GM19351 (cell line): ENCODE results near the gene CBX4.
"Not testable (repeated sequence)": the region's sequence is repeated elsewhere in the genome, so short reads cannot be mapped to it uniquely, and the experiment has no call there.

Experiments used
- ATAC-seq: cut with Tn5 transposase; IDR thresholded peaks from one replicate; pipeline ENCODE4 v1.9.1; 2021; ENCODE audit warnings: mild to moderate bottlenecking, moderate library complexity; ENCODE audit not compliant: unreplicated experiment

The CBX4 gene

GRCh38 chr17:79861413-79862216 lies 22.4 kb upstream of the CBX4 start:
- no peak for ATAC-seq

DNA sequence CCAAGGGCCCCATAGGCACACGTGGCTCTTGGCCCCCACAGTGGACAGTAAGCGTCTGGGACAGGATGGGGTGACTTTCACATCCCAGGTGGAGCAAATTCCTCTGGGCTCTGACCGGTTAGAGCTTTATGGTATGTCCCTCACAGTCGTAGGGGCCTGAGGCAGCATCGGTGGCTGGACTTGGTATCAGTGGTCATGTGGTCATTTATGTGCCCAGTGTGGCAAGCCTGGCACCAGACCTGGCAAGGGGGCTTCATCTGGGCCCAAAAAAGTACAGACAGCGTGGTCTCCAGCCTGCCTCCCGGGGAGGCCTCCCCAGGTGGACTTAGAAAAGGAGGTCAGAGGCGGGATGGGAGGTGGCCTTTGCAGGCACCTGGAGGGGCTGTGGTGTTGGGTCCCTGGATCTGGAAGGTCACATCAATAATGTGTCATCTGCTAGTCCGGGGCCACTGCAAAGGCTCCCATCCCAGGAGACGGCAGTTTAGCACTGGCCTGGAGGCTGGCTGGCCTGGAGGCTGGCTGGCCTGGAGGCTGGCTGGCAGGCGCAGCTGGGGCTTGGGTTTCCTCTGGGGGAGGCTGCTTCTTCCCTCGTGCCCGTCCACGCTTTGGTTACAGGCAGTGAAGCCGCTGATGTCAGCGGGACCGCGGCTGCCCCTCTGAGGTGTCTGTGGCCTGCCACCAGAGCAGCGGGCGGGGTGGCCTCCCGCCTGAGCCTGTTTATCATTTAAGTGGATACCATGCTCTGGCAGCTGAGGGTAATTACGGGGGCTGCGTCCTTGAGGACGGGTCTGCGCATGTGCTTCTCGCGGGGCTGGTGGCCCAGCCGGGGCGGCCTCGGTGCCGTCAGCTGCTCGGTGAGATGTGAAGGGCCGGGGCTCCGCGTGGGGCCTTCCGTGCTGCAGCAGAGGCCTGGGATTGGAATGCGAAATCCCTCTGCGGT lies 20.7 kb upstream of the CBX4 start:
- ATAC-seq: no peak

DNA sequence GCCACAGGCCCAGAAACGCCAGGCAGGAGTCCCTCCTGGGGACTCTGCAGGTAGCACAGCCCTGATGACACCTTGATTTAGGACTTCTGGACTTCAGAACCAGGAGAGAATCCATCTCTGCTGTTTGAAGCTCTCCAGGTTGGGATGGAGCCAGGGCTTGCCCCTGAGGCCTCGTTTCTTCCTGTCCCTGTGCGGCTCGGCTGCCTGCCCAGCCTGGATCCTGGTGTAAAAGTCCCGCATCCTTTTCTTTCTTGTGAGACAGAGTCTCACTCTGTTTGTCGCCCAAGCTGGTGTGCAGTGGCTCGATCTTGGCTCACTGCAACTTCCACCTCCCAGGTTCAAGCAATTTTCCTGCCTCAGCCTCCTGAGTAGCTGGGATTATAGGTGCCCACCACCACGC lies 17.9 kb upstream of the CBX4 start:
- no peak for ATAC-seq

- no peak for ATAC-seq
Measured at GRCh38 chr17:79855331-79856124, 16.3 kb upstream of the CBX4 start.

DNA sequence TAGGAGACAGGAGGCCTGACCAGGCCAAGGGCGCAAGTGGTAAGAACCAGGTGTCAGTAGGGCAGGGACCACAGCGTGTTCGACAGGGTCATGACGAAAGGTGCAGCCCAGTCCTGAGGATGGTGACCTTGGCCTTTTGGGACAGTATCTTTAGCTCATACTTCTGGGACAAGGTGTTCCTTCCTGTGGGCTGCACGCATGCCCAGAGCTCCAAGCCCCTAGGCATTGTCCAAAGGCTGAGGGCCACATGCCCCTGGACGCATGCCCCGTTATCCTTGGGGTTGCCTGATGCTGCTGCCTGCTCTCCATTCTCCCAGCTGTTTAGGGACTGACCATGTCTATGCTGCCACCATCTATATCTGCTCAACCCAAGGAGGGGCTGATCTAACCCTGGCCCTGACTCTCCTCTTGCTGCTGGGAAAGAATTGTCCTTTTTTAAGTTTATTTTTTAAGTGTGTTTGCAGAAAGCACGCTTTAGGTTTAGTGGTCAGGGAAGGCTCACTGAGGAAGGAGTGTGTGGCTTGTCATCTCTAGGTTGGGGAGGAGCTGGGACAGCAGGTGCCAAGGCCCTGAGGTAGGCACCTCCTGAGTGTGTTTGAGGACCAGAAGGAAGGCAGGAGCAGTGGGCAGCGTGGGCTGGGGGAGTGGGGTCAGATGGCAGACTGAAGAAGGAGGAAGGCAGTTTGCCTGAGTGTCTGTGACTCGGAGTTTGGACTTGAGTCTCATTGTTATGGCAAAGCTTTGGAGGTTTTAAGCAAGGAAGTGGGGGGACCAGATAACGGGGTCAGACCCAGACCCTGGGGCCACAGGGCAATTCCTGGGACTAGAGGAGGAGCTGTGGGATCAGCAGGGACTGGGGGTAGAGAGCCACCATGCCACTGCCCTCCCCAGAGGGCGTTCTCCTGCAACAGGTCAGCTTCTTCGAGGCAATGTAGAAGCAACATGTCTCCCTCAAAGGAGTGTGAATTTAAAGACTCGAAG lies 15.1 kb upstream of the CBX4 start:
- ATAC-seq: no peak

DNA sequence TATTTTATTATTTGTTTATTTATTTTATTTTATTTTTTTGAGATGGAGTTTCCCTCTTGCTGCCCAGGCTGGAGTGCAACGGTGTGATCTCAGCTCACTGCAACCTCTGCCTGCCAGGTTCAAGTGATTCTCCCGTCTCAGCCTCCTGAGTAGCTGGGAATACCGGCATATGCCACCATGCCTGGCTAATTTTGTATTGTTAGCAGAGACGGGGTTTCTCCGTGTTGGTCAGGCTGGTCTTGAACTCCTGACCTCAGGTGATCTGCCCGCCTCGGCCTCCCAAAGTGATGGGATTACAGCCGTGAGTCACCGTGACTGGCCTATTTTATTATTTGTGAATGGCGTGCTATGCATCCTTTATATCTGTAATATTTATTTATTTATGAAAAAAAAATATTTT lies 13.9 kb upstream of the CBX4 start:
- ATAC-seq: not testable (repeated sequence)

DNA sequence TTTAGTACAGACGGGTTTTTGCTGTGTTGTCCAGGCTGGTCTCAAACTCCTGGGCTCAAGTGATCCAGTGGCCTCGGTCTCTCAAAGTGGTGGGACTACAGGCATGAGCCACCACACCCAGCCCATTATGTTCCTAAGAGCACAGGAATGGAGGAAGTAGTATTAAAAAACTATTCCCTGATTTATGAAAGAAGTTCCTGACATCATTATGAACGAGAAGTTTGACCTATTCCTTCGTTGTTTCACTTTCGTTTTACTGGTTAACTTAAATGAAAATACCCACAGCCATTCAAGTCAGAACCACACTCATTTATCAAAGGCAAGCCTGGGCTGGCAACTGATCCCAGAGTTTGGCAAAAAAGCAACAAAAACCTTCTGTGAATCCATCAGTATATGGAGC lies 13.5 kb upstream of the CBX4 start:
- no peak for ATAC-seq

- no peak for ATAC-seq
Measured at GRCh38 chr17:79851461-79851817, 12.2 kb upstream of the CBX4 start.

- ATAC-seq: no peak
Measured at GRCh38 chr17:79850571-79851460, 11.6 kb upstream of the CBX4 start.

GRCh38 chr17:79849953-79850352 lies 10.7 kb upstream of the CBX4 start:
- no peak for ATAC-seq

- no peak for ATAC-seq
Measured at GRCh38 chr17:79848370-79848766, 9.1 kb upstream of the CBX4 start.

DNA sequence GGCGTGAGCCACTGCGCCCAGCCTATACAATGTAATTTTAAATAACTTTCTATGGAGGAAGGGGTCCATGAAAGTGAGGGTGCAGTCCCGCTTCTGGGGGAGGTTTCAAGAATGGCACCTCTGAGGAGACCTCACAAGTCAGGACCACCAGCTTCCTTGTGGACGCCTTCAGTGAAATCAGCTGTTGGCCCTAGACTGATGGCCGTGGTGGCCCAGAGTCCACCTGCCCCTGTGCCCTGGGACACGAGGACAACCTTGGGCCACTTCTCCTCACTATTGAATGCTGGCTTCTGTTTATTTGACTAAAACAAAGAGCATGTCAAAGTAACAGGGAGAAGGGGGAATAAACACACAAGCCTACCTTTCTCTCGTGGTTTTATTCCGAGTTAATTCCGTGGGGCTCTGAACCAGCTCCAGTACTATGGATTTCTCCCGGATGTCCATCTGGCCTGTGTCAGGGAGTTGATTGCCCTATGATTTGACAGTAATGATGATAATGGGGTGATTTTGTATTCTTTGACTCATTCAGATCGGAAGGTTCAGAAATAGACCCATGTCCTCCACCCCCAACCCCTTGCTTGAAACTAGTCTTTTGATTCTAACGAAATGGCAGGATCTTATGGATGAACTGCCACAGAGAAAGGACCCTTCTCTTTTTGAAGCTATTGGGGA lies 8.6 kb upstream of the CBX4 start:
- no peak for ATAC-seq

- ATAC-seq: no peak
Measured at GRCh38 chr17:79845601-79845949, 6.3 kb upstream of the CBX4 start.

DNA sequence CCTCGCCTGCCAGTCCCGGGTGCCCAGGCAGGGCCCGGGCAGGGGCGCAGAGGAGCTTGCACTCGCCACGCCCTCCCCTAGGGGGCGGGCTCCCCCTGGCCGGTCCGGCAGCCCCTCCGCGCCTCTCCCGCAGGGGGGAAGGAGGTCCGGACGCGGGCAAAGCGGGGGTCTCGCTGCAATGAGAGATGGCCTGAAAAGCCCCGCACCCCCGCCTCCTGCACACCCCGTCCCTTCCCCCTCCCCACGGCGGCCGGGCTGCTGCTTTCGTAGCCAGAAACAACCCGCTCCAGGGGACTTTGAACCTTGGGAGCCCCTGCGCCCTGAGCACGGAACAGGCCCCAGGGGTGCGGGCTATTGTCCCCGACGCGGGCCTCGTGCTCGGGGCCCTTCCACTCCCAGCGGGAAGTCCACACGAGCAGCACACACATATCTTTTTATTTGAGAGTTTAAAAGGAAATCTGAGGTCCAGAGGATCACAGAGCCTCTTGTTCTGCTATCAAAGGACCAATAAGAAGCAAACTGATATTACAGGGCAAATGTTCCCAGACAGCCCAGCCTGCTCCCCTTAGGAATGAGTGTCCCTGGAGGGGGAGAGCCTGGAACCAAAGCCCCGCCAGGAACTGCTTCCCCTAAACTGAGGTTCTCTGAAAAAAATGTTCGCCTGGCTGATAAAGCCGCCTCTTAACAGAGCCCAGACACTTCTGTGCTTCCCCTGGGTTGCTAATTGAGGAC lies 5.8 kb upstream of the CBX4 start:
- no peak for ATAC-seq

- no peak for ATAC-seq
Measured at GRCh38 chr17:79843816-79844800, 4.9 kb upstream of the CBX4 start.

DNA sequence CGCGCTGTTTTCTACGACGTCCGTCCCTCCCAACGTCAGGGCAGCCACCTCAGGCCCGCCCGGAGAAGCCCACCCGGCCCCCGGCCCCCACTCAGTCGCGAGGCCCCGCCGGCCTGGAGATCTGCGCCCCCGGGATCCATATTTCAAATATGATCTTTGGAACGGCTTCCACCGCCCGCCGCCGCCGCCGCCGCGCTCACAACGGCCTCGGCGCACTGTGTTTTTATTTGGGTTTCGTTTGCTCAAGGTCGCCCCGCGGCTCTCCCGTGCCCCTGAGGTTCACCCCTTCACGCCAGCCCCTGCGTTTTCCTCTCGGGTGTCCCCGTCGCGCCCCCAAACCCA lies 4.2 kb upstream of the CBX4 start:
- no peak for ATAC-seq
